Measurements from ENCODE around the gene CRISPLD2.
"Not testable (repeated sequence)": the region's sequence is repeated elsewhere in the genome, so short reads cannot be mapped to it uniquely, and the experiment has no call there.

The CRISPLD2 gene

GRCh38 chr16:84856811-84857210 lies 37.0 kb downstream of the CRISPLD2 start:
- not testable (repeated sequence) for DNase-seq

- no peak for DNase-seq
These were observed 39.9 kb downstream of the CRISPLD2 start for GRCh38 chr16:84859681-84860080.

GRCh38 chr16:84860383-84860782 lies 40.6 kb downstream of the CRISPLD2 start:
- no peak for DNase-seq

GRCh38 chr16:84861671-84862070 lies 41.9 kb downstream of the CRISPLD2 start:
- DNase-seq: no peak

GRCh38 chr16:84862804-84863480 lies 43.2 kb downstream of the CRISPLD2 start:
- no peak for DNase-seq

GRCh38 chr16:84863481-84863814 lies 43.7 kb downstream of the CRISPLD2 start:
- no peak for DNase-seq

GRCh38 chr16:84864326-84864955 lies 44.7 kb downstream of the CRISPLD2 start:
- DNase-seq: peak in 30 of 51 donors; percentile 5 to 71 (median 26)

- DNase-seq: no peak
These were observed 47.9 kb downstream of the CRISPLD2 start for GRCh38 chr16:84867696-84868095.

- DNase-seq: no peak
These were observed 48.5 kb downstream of the CRISPLD2 start for GRCh38 chr16:84868328-84868727.

GRCh38 chr16:84868829-84869472 lies 49.2 kb downstream of the CRISPLD2 start:
- no peak for DNase-seq

- no peak for DNase-seq
These were observed 49.7 kb downstream of the CRISPLD2 start for GRCh38 chr16:84869473-84869845.

GRCh38 chr16:84872971-84873370 lies 53.2 kb downstream of the CRISPLD2 start:
- DNase-seq: not testable (repeated sequence)

GRCh38 chr16:84874004-84874435 lies 54.2 kb downstream of the CRISPLD2 start:
- DNase-seq: no peak

- no peak for DNase-seq
These were observed 54.8 kb downstream of the CRISPLD2 start for GRCh38 chr16:84874553-84874952.

GRCh38 chr16:84874983-84875382 lies 55.2 kb downstream of the CRISPLD2 start:
- no peak for DNase-seq

GRCh38 chr16:84875846-84876245 lies 56.1 kb downstream of the CRISPLD2 start:
- DNase-seq: no peak

GRCh38 chr16:84876873-84877606 lies 57.3 kb downstream of the CRISPLD2 start:
- no peak for DNase-seq

GRCh38 chr16:84878770-84879169 lies 59.0 kb downstream of the CRISPLD2 start:
- DNase-seq: no peak

GRCh38 chr16:84879569-84880487 lies 60.0 kb downstream of the CRISPLD2 start:
- DNase-seq: no peak

- DNase-seq: no peak
These were observed 62.1 kb downstream of the CRISPLD2 start for GRCh38 chr16:84881702-84882521.
